ENCODE data around the gene HPSE.
"Not testable (repeated sequence)": the region's sequence is repeated elsewhere in the genome, so short reads cannot be mapped to it uniquely, and the experiment has no call there.

DNA sequence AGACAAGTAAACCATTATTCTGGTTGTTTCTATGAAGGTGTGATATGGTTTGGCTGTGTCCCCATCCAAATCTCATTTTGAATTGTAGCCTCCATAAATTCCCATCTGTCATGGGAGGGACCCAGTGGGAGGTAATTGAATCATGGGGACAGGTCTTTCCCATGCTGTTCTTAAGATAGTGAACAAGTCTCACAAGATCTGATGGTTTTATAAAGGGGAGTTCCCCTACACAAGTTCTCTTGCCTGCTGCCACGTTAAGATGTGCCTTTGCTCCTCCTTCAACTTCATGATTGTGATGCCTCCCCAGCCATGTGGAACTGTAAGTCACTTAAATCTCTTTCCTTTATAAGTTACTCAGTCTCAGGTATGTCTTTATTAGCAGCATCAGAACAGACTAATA is 46.3 kb downstream of the HPSE start:
- TF ChIP-seq, protein P1, sequence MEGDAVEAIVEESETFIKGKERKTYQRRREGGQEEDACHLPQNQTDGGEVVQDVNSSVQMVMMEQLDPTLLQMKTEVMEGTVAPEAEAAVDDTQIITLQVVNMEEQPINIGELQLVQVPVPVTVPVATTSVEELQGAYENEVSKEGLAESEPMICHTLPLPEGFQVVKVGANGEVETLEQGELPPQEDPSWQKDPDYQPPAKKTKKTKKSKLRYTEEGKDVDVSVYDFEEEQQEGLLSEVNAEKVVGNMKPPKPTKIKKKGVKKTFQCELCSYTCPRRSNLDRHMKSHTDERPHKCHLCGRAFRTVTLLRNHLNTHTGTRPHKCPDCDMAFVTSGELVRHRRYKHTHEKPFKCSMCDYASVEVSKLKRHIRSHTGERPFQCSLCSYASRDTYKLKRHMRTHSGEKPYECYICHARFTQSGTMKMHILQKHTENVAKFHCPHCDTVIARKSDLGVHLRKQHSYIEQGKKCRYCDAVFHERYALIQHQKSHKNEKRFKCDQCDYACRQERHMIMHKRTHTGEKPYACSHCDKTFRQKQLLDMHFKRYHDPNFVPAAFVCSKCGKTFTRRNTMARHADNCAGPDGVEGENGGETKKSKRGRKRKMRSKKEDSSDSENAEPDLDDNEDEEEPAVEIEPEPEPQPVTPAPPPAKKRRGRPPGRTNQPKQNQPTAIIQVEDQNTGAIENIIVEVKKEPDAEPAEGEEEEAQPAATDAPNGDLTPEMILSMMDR (IDR thresholded peaks at IDR 0.05): not testable (repeated sequence)
- TF ChIP-seq EZH2 (IDR thresholded peaks at IDR 0.05; ENCODE audit: borderline replicate concordance, insufficient read depth, low read depth, low read length, poor library complexity, severe bottlenecking): not testable (repeated sequence)
